GM21717 (cell line): ENCODE data around the gene PRPF31.
"Not testable (repeated sequence)": the region's sequence is repeated elsewhere in the genome, so short reads cannot be mapped to it uniquely, and the experiment has no call there.

Experiments used
- ATAC-seq: cut with Tn5 transposase; IDR thresholded peaks from one replicate; pipeline ENCODE4 v1.9.1; 2021; ENCODE audit warnings: mild to moderate bottlenecking, moderate library complexity; ENCODE audit not compliant: unreplicated experiment

Gene PRPF31

GRCh38 chr19:54115109-54116063 lies at the start of gene PRPF31, which contains the start of gene TFPT:
Gene PRPF31 (plus strand): TSS chr19:54115754. CDS start chr19:54118279, 2,525 bp downstream.
Gene TFPT (minus strand): TSS chr19:54115657. CDS start chr19:54115269, 388 bp downstream.
- ATAC-seq, result peak; percentile 71

- ATAC-seq, result no peak
Measured at GRCh38 chr19:54069470-54069869, 46.1 kb upstream of the PRPF31 start.

- no peak for ATAC-seq
Measured at GRCh38 chr19:54073829-54074228, 41.7 kb upstream of the PRPF31 start.

- no peak for ATAC-seq
Measured at GRCh38 chr19:54074851-54075250, 40.7 kb upstream of the PRPF31 start.

GRCh38 chr19:54077334-54077733 lies 38.2 kb upstream of the PRPF31 start:
- ATAC-seq, result no peak

GRCh38 chr19:54081032-54081431 lies 34.5 kb upstream of the PRPF31 start, which contains the start of gene TARM1:
Gene TARM1 (minus strand): TSS chr19:54081365. CDS start chr19:54081340, 25 bp downstream.
- ATAC-seq, result no peak

- ATAC-seq, result no peak
Measured at GRCh38 chr19:54084410-54084809, 31.1 kb upstream of the PRPF31 start.

GRCh38 chr19:54094426-54095000 lies 21.0 kb upstream of the PRPF31 start:
- no peak for ATAC-seq

- no peak for ATAC-seq
Measured at GRCh38 chr19:54095136-54095858, 20.3 kb upstream of the PRPF31 start.

- ATAC-seq, result not testable (repeated sequence)
Measured at GRCh38 chr19:54095859-54096616, 19.5 kb upstream of the PRPF31 start.

- ATAC-seq, result no peak
Measured at GRCh38 chr19:54096617-54097106, 18.9 kb upstream of the PRPF31 start.

GRCh38 chr19:54099190-54099902 lies 16.2 kb upstream of the PRPF31 start:
- ATAC-seq, result no peak

- not testable (repeated sequence) for ATAC-seq
Measured at GRCh38 chr19:54099903-54100255, 15.7 kb upstream of the PRPF31 start.

- ATAC-seq, result no peak
Measured at GRCh38 chr19:54100561-54100960, 15.0 kb upstream of the PRPF31 start, which contains the start of gene OSCAR. Gene OSCAR (minus strand): TSS chr19:54100803. CDS start chr19:54100792, 11 bp downstream.

GRCh38 chr19:54102421-54103169 lies 13.0 kb upstream of the PRPF31 start, which contains the start of gene NDUFA3:
Gene NDUFA3 (plus strand): TSS chr19:54102855. CDS start chr19:54102879, 24 bp downstream.
- peak; percentile 64 for ATAC-seq

GRCh38 chr19:54104998-54105715 lies 10.4 kb upstream of the PRPF31 start:
- ATAC-seq, result no peak

GRCh38 chr19:54105796-54106195 lies 9.8 kb upstream of the PRPF31 start:
- no peak for ATAC-seq

GRCh38 chr19:54106716-54107115 lies 8.8 kb upstream of the PRPF31 start:
- ATAC-seq, result no peak
